DND-41 (cell line): ENCODE results near the gene ZKSCAN5.

Experiments
- CTCF ChIP-seq: IDR thresholded peaks from 2 replicates; pipeline ENCODE4 v1.5.1; 2012; ENCODE audit warnings: borderline replicate concordance, low read length, moderate library complexity, mild to moderate bottlenecking; ENCODE audit not compliant: poor library complexity, severe bottlenecking; ENCODE audit errors: extremely low read depth
- EZH2 ChIP-seq: IDR thresholded peaks from 3 replicates; pipeline ENCODE4 v1.6.1; 2012; ENCODE audit warnings: borderline replicate concordance, low read depth, mild to moderate bottlenecking, moderate library complexity, low read length, inconsistent platforms; ENCODE audit not compliant: severe bottlenecking

- TF ChIP-seq CTCF (peak; percentile 26), EZH2 (no peak)
Measured at GRCh38 chr7:99461221-99461620, 43.2 kb upstream of the ZKSCAN5 start.
